SK-N-MC (cell line): Measurements from ENCODE around the gene CAPG.

ENCODE experiments used
- EZH2 ChIP-seq: fragments of 200-600 bp; sonication (generic); IDR thresholded peaks from one replicate; pipeline ENCODE4 v1.6.1; 2017; ENCODE audit warnings: antibody characterized with exemption
- POLR2AphosphoS5 ChIP-seq: IDR thresholded peaks from 2 replicates; pipeline ENCODE4 v1.6.1; 2012; ENCODE audit warnings: mild to moderate bottlenecking, low read depth, low read length, borderline replicate concordance

- TF ChIP-seq EZH2: no peak
- no peak for TF ChIP-seq POLR2AphosphoS5
These were observed 37.0 kb upstream of the CAPG start for GRCh38 chr2:85447222-85447585.
